MM.1S (cell line): ENCODE measurements around the gene BAG3.

Experiments used
- EZH2 ChIP-seq: fragments of 300-600 bp; sonication (generic); optimal IDR thresholded peaks from 2 replicates; pipeline ENCODE3; 2017; ENCODE audit warnings: low read depth, mild to moderate bottlenecking, antibody characterized with exemption, low read length, mixed read lengths
- EZH2phosphoT487 ChIP-seq: fragments of 300-600 bp; sonication (generic); IDR thresholded peaks from 2 replicates; pipeline ENCODE4 v1.6.1; 2018; ENCODE audit warnings: antibody characterized with exemption, low read length
- TF ChIP-seq, protein P1 (sequence below): fragments of 300-600 bp; sonication (generic); IDR thresholded peaks from 2 replicates; pipeline ENCODE4 v1.5.1; 2016; ENCODE audit warnings: antibody characterized with exemption, low read length, mixed read lengths

DNA sequence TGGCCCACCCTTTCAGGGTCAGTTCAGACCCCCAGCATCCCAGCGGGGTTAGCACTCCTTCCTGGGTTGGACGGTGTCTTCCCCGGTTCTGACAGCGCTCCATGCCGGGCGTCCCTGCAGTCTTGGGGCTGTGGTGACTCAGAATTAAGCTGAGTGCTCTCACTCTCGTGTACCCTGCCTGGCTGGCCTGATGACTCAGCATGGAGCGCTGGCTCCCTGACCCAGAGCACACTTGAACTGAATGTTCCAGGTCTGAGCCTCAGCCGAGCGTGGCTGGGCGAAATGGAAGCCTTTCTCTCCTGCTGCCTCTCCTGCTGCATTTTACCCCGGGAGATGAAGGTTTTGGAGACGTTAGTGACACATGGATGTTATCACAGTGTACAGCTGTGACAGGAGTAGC is 7.1 kb downstream of the BAG3 start:
- TF ChIP-seq, protein P1, sequence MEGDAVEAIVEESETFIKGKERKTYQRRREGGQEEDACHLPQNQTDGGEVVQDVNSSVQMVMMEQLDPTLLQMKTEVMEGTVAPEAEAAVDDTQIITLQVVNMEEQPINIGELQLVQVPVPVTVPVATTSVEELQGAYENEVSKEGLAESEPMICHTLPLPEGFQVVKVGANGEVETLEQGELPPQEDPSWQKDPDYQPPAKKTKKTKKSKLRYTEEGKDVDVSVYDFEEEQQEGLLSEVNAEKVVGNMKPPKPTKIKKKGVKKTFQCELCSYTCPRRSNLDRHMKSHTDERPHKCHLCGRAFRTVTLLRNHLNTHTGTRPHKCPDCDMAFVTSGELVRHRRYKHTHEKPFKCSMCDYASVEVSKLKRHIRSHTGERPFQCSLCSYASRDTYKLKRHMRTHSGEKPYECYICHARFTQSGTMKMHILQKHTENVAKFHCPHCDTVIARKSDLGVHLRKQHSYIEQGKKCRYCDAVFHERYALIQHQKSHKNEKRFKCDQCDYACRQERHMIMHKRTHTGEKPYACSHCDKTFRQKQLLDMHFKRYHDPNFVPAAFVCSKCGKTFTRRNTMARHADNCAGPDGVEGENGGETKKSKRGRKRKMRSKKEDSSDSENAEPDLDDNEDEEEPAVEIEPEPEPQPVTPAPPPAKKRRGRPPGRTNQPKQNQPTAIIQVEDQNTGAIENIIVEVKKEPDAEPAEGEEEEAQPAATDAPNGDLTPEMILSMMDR = no peak
- no peak for TF ChIP-seq EZH2
- TF ChIP-seq EZH2phosphoT487 = no peak
